Inflammatory macrophage treated with lipopolysaccharide for 1 hour (primary cell): ENCODE measurements around the gene ELAC2.

Source experiments
- DNase-seq, 2 donors: peaks; one replicate each; pipeline ENCODE4 v3.0.0-alpha.2; 2020 to 2022

The ELAC2 gene

GRCh38 chr17:13017655-13018459 lies at the start of gene ELAC2:
Gene ELAC2, minus strand, starts transcription at chr17:13018027. Its CDS starts 80 bp downstream, at chr17:13017947.
- peak; percentile 100 for DNase-seq

- no peak for DNase-seq
Observed at GRCh38 chr17:13065032-13065431, 47.2 kb upstream of the ELAC2 start.

GRCh38 chr17:13055131-13055530 lies 37.3 kb upstream of the ELAC2 start:
- no peak for DNase-seq

GRCh38 chr17:13054666-13055065 lies 36.8 kb upstream of the ELAC2 start:
- no peak for DNase-seq

- DNase-seq: no peak
Observed at GRCh38 chr17:13051915-13052314, 34.1 kb upstream of the ELAC2 start.

GRCh38 chr17:13047011-13047606 lies 29.3 kb upstream of the ELAC2 start:
- DNase-seq: no peak

GRCh38 chr17:13046361-13046760 lies 28.5 kb upstream of the ELAC2 start:
- DNase-seq: no peak

GRCh38 chr17:13044572-13045065 lies 26.8 kb upstream of the ELAC2 start:
- DNase-seq: no peak

GRCh38 chr17:13038931-13039665 lies 21.3 kb upstream of the ELAC2 start:
- no peak for DNase-seq

GRCh38 chr17:13036751-13037150 lies 18.9 kb upstream of the ELAC2 start:
- no peak for DNase-seq

- DNase-seq: no peak
Observed at GRCh38 chr17:13035420-13035819, 17.6 kb upstream of the ELAC2 start.

- peak; percentile 27 to 73 for DNase-seq
Observed at GRCh38 chr17:13031718-13032350, 14.0 kb upstream of the ELAC2 start.

GRCh38 chr17:13030459-13031300 lies 12.9 kb upstream of the ELAC2 start:
- peak; percentile 15 to 83 for DNase-seq

- no peak for DNase-seq
Observed at GRCh38 chr17:13030056-13030455, 12.2 kb upstream of the ELAC2 start.

- no peak for DNase-seq
Observed at GRCh38 chr17:13029340-13029739, 11.5 kb upstream of the ELAC2 start.

GRCh38 chr17:13027246-13027645 lies 9.4 kb upstream of the ELAC2 start:
- no peak for DNase-seq

- DNase-seq: no peak
Observed at GRCh38 chr17:13025687-13026086, 7.9 kb upstream of the ELAC2 start.

GRCh38 chr17:13025258-13025627 lies 7.4 kb upstream of the ELAC2 start:
- no peak for DNase-seq

- DNase-seq: peak; percentile 34 to 84
Observed at GRCh38 chr17:13024526-13025257, 6.9 kb upstream of the ELAC2 start.

- DNase-seq: no peak
Observed at GRCh38 chr17:13024016-13024415, 6.2 kb upstream of the ELAC2 start.

GRCh38 chr17:13016881-13017654 lies 759 bp downstream of the ELAC2 start:
- peak; percentile 36 to 42 for DNase-seq
